ENCODE measurements around the gene RALBP1. TPM values are rescaled to one million over a fixed set of nuclear protein-coding genes. Genes with fewer than 3 reads are reported as not detected.
"Not testable (repeated sequence)": the region's sequence is repeated elsewhere in the genome, so short reads cannot be mapped to it uniquely, and the experiment has no call there.

RALBP1 gene
- total RNA-seq, 6 donors from 2014 or later = 39.8 to 82.6 (median 57.6) TPM

DNA sequence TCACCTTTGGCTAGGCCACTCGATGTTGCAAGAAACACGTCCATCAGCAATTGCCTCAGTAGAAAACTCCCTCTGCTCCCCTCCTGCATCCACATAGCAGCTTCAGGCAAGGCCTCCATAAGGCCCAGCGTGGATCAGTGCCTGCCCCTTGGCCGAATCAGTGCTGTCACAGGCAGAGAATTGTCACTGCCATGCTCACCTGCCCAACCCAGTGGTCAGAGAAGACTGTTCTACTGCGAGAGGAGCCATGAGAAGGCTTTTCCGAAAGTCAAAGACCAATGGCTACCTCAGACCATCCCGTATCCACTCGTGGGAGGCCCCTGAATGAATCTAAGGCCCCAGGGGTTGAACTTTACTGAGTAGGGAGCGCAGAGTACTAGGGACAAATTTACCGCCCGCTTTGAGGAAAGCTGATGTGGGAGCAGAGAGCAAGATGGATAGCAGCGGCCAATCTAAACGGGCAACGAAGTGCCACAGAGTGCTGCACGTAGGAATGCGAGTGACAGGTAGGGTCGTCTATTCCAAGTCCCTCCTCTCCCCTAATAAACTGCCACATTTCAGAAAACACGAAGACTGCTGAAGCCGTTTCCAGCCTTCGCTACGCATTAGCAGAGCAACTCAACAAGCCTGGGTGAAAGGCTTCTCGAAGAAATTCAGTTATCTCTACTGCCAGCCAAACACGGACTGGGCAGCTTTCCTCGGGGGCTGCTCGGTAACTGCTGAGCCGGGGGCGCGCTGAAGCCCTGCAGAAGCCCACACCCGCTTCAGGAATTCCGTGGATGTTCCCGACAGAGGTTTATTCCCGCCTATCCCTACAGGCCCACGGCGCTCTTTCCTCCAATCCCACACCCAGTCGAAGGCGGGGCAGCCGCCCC, 968 bp upstream of the RALBP1 start:
- TF ChIP-seq POLR2A (IDR thresholded peaks at IDR 0.05) (no peak), POLR2AphosphoS5 (IDR thresholded peaks at IDR 0.05) (no peak), EP300 (IDR thresholded peaks at IDR 0.05) (no peak)
- TF ChIP-seq, protein P1, sequence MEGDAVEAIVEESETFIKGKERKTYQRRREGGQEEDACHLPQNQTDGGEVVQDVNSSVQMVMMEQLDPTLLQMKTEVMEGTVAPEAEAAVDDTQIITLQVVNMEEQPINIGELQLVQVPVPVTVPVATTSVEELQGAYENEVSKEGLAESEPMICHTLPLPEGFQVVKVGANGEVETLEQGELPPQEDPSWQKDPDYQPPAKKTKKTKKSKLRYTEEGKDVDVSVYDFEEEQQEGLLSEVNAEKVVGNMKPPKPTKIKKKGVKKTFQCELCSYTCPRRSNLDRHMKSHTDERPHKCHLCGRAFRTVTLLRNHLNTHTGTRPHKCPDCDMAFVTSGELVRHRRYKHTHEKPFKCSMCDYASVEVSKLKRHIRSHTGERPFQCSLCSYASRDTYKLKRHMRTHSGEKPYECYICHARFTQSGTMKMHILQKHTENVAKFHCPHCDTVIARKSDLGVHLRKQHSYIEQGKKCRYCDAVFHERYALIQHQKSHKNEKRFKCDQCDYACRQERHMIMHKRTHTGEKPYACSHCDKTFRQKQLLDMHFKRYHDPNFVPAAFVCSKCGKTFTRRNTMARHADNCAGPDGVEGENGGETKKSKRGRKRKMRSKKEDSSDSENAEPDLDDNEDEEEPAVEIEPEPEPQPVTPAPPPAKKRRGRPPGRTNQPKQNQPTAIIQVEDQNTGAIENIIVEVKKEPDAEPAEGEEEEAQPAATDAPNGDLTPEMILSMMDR (IDR thresholded peaks at IDR 0.05) = no peak
- H3K36me3 ChIP-seq = peaks cover 0 to 11% (median 7%) of the 10 kb centered on the region in 4 donors
- peak; percentile 89 to 91 for ATAC-seq (ENCODE audit: low FRiP score in 2 of 2)
- H3K27me3 ChIP-seq = no peaks in the 10 kb centered on the region
- peaks cover 9 to 23% (median 12%) of the 10 kb centered on the region in 4 donors for H3K4me1 ChIP-seq
- H3K9me3 ChIP-seq = peaks cover 0 to 6% (median 0%) of the 10 kb centered on the region in 4 donors
- DNase-seq = no peak
- peak overlapping the region; percentile 26 to 98 (median 94) for H3K4me3 ChIP-seq
- peak overlapping the region; percentile 88 to 98 (median 94) for H3K27ac ChIP-seq
- WGBS, 2 donors = 32 to 37% methylated on average over 35 to 37 of the region's 37 CpGs

GRCh38 chr18:9475643-9476591, 604 bp downstream of the RALBP1 start:
- TF ChIP-seq POLR2AphosphoS5 (IDR thresholded peaks at IDR 0.05) (no peak), EP300 (IDR thresholded peaks at IDR 0.05) (no peak), POLR2A (IDR thresholded peaks at IDR 0.05) (peak in 1 of 4 donors; percentile 65)
- TF ChIP-seq, protein P1 (IDR thresholded peaks at IDR 0.05) = no peak
- H3K4me1 ChIP-seq = peaks cover 9 to 23% (median 12%) of the 10 kb centered on the region in 4 donors
- peaks cover 0 to 6% (median 0%) of the 10 kb centered on the region in 4 donors for H3K9me3 ChIP-seq
- H3K4me3 ChIP-seq = peak overlapping the region; percentile 58 to 98 (median 94)
- peaks cover 0 to 11% (median 7%) of the 10 kb centered on the region in 4 donors for H3K36me3 ChIP-seq
- ATAC-seq (ENCODE audit: low FRiP score in 2 of 2) (peak; percentile 2 to 39), DNase-seq (peak in 1 of 2 donors; percentile 61)
- WGBS, 2 donors = 0 to 2% methylated on average over 14 to 30 of the region's 59 CpGs
- no peaks in the 10 kb centered on the region for H3K27me3 ChIP-seq
- peak overlapping the region; percentile 88 to 98 (median 94) for H3K27ac ChIP-seq

DNA sequence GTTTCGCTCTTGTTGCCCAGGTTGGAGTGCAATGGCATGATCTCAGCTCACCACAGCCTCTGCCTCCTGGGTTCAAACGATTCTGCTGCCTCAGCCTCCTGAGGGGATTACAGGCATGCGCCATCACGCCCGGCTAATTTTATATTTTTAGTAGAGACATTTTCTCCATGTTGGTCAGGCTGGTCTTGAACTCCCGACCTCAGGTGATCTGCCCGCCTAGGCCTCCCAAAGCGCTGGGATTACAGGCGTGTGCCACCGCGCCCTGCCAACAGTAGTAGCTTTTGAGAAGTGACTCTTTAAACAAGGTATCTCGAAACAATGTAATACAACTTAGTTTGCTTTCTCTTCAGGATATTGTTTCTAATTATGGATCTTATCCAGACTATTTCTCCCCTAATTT, 1.6 kb downstream of the RALBP1 start:
- 82 to 87% methylated on average over 12 of the region's 12 CpGs for WGBS, 2 donors
- peak in 1 of 2 donors; percentile 30 for DNase-seq
- H3K4me1 ChIP-seq = peaks cover 9 to 23% (median 12%) of the 10 kb centered on the region in 4 donors
- not testable (repeated sequence) for ATAC-seq (ENCODE audit: low FRiP score in 2 of 2); H3K27me3 ChIP-seq; H3K9me3 ChIP-seq
- peaks cover 0 to 11% (median 7%) of the 10 kb centered on the region in 4 donors for H3K36me3 ChIP-seq
- peak overlapping the region in 1 of 4 donors; percentile 88 for H3K27ac ChIP-seq
- H3K4me3 ChIP-seq = peak overlapping the region in 3 of 4 donors; percentile 92 to 98 (median 97)

DNA sequence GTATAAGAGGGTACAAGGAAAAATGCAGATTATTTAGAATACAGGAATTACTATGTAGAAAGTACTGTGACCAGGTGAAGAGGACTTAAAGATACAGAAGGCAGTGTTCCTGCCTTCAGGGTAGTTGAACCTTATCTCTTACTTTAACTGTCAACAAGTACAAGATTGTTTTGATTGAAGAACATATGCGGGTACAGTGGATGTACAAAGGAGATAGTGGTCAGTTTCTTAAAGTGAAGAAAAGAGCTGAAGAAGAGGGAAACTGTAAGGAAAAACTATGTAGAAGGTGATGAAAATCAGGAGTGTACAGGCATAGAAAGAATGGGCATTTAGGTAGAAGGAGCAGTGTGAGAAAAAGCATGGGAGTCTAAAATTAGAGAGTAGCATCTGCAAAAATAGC, 2.2 kb downstream of the RALBP1 start:
- H3K27me3 ChIP-seq = no peaks in the 10 kb centered on the region
- H3K27ac ChIP-seq = no peak overlapping the region
- H3K36me3 ChIP-seq = peaks cover 0 to 15% (median 7%) of the 10 kb centered on the region in 4 donors
- ATAC-seq (ENCODE audit: low FRiP score in 2 of 2) (no peak), DNase-seq (no peak)
- TF ChIP-seq EP300 (IDR thresholded peaks at IDR 0.05) (no peak), POLR2AphosphoS5 (IDR thresholded peaks at IDR 0.05) (no peak)
- H3K4me3 ChIP-seq = no peak overlapping the region
- H3K9me3 ChIP-seq = peaks cover 0 to 6% (median 0%) of the 10 kb centered on the region in 4 donors
- H3K4me1 ChIP-seq = peaks cover 9 to 23% (median 12%) of the 10 kb centered on the region in 4 donors
- WGBS, 2 donors = 31 to 37% methylated on average over 1 of the region's 1 CpG

DNA sequence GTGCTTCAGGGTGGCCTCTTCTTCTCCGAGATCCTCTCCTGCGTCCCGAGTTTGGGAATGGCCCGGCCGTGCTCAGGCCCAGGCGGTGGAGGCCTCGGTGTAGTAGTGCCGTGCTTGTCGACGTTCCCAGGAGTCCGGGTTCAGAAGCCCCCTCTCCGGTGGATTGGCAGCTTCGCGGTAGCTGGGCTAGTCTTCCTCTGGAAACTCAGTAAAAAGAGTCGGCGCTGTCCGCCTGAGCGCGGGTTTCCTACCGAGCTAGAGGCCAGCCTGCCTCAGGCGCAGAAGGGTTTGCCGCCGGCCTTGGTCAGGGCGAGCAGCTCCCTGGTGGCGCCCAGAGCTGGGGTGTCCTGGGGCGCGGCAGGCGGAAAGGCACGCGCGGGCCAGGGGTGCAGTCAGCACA, 3.2 kb downstream of the RALBP1 start:
- WGBS, 2 donors = 96 to 97% methylated on average over 23 to 31 of the region's 31 CpGs
- Histone ChIP-seq H3K9me3 (peaks cover 0 to 6% (median 0%) of the 10 kb centered on the region in 4 donors), H3K4me1 (peaks cover 9 to 23% (median 12%) of the 10 kb centered on the region in 4 donors), H3K36me3 (peaks cover 0 to 15% (median 7%) of the 10 kb centered on the region in 4 donors), H3K27me3 (no peaks in the 10 kb centered on the region), H3K27ac (no peak overlapping the region), H3K4me3 (no peak overlapping the region)
- ATAC-seq (ENCODE audit: low FRiP score in 2 of 2) = no peak
- peak in 1 of 2 donors; percentile 77 for DNase-seq
- TF ChIP-seq POLR2AphosphoS5 (IDR thresholded peaks at IDR 0.05) = no peak
- TF ChIP-seq, protein P1 (IDR thresholded peaks at IDR 0.05) = no peak
